Nephron progenitor cell (in vitro differentiated cells): ENCODE measurements around the gene CYBA.
A peak's percentile ranks its signal among the peaks of the same experiment; 100 is the strongest.

ENCODE experiments used
- DNase-seq: peaks from one replicate; pipeline ENCODE4 v3.0.0; 2021
- H3K27ac Mint-ChIP-seq: 2 replicates; pipeline ENCODE4 v1.8.0; 2021; ENCODE audit warnings: mild to moderate bottlenecking, moderate library complexity, mixed read lengths
- H3K27me3 Mint-ChIP-seq: 2 replicates; pipeline ENCODE4 v1.8.0; 2021; ENCODE audit warnings: mild to moderate bottlenecking, low read depth, mixed read lengths; ENCODE audit not compliant: poor library complexity
- H3K36me3 Mint-ChIP-seq: 2 replicates; pipeline ENCODE4 v1.8.0; 2021; ENCODE audit warnings: low read depth, mixed read lengths
- H3K4me1 Mint-ChIP-seq: 2 replicates; pipeline ENCODE4 v1.8.0; 2021; ENCODE audit warnings: mixed read lengths
- H3K4me3 Mint-ChIP-seq: 2 replicates; pipeline ENCODE4 v1.8.0; 2021; ENCODE audit warnings: mild to moderate bottlenecking, moderate library complexity, mixed read lengths
- H3K9me3 Mint-ChIP-seq: 2 replicates; pipeline ENCODE4 v1.8.0; 2021; ENCODE audit warnings: mild to moderate bottlenecking, moderate library complexity, mixed read lengths
- CTCF ChIP-seq: fragments of 200-600 bp; sonication (generic); IDR thresholded peaks from 2 replicates; pipeline ENCODE4 v1.5.0; 2021; ENCODE audit warnings: antibody characterized with exemption

CYBA gene

GRCh38 chr16:88593489-88593888 is 57.4 kb downstream of the CYBA start:
- no peak overlapping the region for H3K4me3 Mint-ChIP-seq
- peaks cover 23% of the 10 kb centered on the region for H3K4me1 Mint-ChIP-seq
- H3K36me3 Mint-ChIP-seq: peaks cover 61% of the 10 kb centered on the region
- TF ChIP-seq CTCF: no peak
- H3K27ac Mint-ChIP-seq: peak overlapping the region; percentile 90
- no peaks in the 10 kb centered on the region for H3K9me3 Mint-ChIP-seq
- no peak for DNase-seq
- no peaks in the 10 kb centered on the region for H3K27me3 Mint-ChIP-seq
